ENCODE measurements around the gene PRG2.

The PRG2 gene

DNA sequence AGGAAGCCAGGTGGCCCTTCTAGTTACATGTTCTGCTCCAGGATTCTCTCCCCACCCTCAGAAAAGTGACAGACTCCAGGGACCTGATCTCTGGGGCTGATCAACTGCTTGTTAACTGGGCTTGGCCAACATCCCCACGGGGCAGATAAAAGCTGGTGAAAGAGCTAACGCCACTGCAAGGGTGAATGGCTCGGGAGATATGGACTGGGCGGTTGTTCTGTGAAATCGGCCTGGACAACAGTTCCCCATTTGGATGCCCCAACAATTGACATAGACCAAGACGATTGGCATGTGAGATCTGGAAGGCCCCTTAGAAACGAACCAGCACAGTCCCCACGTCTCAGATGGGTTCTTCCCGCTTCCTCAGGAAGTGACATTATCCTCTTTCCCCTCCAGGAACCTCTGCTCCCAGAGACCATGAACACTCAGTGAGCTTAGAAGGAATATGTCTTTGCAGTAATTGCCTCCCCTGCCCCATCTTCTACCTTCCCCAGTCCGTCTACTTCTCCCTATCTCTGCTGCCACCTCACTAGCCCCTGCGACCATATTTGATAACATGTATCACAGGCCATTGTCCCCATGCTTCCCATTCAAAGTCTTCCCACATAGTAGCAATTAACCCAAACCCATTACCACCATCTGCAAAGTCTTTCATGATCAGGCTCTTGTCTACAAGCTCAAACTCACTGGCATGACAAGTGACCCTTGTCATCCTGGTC, 5.6 kb upstream of the PRG2 start:
- DNase-seq: no peak

DNA sequence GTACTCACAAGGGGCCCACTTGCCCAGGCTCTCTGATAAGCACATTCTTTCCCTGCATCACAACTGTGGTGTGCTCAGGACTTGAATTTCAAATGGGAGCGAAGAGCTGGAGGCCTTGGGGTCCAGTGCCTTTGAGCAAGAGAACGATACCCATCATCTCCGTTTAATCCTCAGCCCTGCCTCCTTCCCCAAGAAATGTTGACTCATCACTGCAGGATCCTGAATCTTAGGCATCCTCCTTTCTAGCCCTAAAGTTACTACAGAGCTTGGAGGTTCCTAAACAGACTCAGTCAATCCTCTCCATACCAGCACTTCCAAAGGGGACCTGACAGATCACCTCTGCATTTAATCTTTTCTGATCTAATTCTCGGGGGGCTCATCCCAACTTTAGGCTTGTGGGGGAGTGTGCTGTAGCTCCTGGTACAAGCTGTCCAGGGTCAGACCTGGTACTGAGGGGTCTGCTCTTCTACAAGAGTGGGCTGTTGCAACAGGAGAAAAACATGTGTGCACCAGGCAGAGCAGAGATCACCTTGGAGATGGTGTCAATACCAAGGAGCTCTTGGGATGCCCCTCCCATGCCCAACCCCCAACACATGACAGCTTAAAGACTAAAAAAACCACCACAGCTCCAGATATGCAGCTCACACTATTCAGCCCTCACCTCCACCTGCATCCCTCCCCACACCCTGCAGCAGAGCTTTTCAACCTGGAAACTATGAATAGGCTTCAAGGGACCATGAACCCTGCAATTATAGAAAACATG, 3.9 kb upstream of the PRG2 start:
- DNase-seq: no peak

DNA sequence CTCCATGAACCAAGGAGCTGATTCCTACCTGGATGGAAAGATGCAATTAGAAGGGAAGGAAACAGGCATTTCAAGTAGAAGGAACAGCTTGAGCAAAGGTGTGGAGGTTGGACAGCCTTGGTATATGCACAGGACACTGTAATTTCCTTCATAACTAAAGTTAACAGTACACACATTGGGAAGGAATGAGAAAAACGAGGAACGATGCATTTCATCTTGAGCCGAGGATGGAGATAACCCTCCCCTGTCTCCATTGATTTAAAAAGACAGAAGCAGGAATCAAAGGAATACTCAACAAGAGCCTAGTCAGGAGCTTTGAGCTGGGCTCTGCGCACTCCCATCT, 2.3 kb upstream of the PRG2 start:
- DNase-seq: no peak

DNA sequence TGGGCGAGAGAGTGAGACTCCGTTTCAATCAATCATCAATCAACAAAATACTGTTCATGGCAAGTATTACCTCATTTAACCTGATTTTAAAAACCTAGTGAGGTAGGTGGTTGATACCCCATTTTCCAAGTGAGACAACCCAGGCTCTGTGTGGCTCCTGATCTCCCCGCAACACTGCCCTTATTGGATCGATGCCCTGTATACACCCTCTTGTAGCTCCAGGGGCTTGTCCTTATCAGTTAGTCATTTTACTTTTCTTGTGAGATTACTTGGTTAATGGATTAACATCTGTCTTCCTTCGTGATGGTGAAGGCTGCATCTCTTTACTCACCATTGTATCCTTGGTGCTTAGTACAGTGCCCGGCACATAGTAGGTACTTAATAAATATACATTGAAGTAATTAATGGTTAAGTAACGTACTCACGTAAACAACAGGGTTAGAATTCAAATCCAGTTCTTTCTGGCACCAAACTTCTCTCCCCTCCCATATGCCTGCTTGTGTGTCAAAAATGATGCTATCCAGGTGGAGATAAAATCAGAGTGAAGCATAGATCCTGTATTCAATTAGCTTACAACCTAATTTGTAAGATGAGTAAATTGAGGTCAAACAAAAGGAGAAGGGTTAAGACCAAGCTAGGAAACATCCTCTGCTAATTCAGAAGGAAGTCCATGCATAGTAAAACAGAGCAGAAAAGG, 1.8 kb upstream of the PRG2 start:
- no peak for DNase-seq

DNA sequence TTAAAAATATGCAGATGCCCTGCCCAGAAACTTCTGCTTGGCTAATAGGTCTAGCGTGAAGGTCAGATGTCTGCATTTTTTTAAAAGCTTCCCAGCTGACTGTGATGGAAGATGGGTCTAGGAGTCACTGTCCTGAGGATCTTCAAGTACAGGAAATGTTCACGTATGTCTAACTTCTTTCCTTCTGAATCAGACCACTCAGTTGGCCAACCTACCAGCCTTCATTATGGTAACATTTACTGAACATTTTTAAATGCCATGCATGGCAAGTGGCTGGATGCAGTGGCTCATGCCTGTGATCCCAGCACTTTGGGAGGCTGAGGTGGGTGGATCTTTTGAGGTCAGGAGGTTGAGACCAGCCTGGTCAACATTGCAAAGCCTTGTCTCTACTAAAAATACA, 1.1 kb upstream of the PRG2 start:
- DNase-seq: no peak

DNA sequence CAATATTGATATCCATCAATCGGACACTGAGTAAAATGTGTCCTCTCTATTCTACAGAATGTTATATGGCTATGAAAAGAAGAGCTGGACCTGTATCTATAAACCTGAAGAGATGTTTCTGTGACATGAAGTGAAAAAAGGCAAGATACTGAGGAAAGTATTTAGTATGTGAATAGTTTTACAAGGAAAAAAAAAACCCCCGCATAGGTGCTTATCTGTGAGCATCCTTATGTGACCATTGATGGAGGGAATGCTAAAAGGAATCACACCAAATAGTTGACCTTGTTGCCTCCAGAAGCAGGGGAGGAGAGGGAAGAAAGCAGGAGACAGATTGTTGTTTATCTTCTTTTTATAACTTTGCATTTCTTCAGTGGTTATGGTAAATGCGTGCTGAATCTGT, 661 bp upstream of the PRG2 start:
- DNase-seq: no peak

DNA sequence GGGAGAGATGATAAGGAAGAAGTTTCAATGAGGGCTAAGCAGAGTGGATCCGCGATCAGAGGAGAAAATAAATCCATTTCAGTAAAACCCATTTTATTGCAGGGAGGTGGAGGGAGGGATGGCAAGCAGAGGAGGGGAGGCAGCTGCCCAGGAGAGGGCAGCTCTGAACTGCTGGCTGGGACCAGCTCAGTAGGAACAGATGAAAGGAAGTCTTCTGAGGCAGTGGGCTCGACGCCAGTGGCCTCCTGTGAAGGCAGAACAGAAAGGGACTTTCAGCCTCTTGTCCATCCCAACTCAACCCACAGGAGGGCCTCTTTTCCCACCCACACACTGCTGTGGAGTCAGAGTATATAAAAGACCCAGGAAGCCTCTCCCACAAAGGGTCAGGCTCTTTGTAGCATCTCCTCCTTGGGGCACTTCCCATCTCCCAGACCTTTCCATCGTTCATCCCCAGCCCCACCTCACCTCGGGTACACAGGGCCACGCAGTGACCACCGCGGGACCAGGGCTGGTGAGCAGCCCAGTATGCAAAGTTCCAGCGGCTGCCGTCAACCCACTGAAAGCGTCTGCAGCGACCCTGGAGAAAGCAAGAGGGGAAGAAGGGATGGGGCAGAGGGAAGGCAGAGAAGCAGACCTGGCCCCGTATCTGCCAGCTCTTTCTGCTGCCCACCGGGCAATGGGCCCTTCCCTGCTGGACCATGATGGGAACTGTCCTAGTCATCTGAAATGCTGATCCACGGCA, 3.0 kb downstream of the PRG2 start:
- no peak for DNase-seq

DNA sequence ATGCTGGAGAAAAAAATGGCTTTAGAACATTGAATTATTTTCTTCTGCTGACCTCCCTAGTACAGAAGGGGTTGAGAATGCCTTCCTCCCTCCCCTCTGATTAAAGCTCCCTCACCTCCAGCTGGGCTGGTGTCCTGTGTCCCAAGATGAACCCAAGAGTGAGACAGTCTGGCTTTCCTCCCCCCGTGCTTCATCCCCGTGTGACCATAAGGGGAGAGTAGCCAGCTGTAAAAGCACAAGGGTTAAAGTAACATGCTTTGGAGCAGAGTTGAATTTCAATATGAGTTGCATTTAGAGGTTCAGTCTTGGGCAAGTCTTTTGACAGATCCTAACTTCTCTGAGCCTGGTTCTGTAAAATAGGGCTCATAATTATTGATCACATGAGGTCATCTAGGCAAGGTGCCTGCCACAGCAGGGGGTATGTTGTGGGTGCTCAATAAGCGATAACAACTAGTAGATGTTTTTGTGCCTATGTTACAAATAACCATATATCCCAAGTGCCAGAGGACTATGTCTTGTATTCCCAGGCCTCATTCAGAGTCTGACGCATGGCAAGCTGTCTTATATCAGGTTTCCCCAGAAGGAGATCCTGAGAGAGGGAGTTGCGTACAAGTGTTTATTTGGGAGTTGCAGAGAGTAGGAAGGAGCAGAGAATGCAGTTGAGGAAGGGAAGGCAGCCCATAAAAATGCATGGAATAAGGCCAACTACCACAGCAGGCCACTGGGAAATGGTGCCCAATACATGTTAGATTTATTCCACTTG, 4.1 kb downstream of the PRG2 start:
- no peak for DNase-seq

DNA sequence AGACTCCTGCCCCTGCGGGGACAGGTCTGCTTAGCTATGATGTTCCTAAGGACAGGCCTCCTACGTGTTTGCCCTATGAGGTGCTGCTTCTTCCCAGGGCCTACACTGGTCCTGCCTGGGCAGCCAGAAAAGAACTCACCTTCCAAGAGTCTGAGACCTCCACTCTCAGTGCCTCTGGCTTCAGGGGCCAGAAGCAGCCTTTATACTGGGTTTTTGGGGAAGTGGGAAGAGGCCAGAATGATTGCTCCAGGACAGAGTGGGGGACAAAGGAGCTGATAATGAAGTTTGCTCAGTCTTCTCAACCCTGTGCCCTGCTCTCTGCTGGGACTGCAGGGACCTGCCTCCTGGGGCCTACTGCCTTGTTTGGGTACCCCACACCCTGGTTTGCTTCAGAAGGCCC, 9.5 kb downstream of the PRG2 start, which contains the start of gene PRG3:
PRG3 (minus strand) TSS at position 176 of the 400 bp plus-strand sequence. CDS start 442 bp downstream, outside the sequence.
- DNase-seq: no peak

DNA sequence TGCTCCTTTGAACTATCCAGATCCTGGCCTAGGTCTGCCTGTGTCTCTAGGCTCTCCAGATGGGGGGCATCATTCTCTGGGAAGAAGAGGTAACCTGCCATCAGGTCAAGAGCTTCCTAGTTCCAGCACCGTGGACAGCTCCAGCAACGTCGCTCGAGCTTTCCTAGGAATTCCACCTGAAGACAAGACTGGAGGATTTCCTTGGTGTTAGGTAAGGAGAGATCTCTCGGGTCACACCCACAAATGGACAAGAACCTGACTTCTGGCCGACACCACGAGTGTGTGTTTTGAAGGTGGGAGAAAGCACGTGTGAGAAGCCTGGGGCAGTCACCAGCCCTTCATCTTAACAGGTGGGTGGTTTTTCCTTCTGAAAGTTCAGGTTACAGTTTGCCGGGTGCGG, 10.7 kb downstream of the PRG2 start:
- no peak for DNase-seq

DNA sequence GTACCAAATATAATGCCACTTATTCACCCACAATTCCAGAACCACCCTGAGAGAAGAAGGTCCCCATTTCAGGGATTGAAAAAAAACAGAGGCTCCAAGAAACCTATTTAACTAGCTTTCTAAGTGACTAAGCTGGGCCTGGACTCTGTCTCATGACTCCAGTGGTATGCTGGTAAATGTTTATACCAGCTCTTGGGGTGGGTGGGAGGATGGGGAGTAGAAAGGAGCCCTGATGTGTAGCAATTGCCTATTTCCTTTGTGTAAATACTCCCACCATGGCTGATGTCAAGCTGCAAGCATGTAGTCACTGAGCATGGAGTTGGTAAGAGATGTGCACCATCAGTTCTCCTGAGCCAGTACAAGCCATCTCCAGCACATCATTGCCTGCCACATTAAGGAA, 12.3 kb downstream of the PRG2 start:
- DNase-seq: no peak

DNA sequence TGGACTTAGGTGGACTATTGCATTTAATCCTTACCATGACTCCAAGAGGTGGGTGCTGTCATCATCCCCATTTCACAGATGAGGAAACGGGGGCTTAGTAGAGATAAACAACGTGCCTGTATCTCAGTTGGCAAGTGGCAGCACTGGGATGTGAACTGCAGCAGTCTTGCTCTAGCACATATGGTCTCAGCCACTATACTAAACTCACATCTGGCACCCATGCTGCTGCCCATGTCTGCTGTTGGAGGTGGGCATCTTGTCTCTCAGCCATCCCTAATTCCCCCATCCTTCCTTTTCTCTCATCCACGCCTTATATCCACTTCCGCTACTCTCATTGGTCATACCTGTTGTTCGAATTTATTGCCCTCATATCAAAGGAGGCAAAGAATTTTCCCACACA, 13.3 kb downstream of the PRG2 start:
- no peak for DNase-seq

DNA sequence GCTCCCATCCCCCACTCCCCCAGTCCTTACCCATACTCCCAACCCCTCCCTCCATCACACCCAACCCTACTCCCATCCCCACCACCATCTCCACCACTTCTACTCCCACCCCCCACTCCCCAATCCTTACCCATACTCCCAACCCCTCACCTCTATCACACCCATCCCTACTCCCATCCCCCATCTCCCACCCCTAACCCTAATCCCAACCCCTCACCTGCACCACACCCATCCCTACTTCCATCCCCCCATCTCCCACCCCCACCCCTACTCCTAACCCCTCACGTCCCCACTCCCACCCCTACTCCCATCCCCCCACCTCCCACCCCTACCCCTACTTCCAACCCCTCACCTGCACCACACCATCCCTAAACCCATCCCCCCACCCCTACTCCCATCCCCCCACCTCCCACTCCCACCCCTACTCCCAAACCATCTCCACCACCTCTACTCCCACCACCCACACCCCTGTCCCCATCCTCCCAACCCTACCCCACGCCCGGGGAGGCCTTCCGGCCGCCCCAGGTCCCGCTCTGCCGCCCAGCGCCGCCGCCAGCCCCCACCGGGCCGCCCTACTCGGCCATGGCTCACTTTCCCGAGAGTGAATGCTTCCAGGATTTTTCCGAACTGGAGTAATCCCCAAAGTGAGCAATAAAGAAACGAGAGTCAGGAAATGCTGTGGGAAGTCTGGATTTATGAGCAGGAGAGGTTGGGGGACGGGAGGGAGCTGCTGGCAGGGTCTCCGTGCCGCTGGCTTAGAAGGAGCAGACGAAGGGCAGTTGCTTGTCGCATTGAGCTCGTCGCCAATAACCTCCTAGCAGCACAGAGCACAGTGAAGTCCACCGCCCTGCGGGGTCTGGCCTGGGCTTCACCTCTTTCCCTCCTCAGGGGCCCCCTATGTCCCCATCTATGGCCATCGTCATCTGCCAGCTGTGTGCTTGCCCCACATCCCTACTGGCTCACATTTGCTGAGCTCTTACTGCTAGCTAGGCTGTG, 14.1 kb downstream of the PRG2 start:
- DNase-seq: no peak

DNA sequence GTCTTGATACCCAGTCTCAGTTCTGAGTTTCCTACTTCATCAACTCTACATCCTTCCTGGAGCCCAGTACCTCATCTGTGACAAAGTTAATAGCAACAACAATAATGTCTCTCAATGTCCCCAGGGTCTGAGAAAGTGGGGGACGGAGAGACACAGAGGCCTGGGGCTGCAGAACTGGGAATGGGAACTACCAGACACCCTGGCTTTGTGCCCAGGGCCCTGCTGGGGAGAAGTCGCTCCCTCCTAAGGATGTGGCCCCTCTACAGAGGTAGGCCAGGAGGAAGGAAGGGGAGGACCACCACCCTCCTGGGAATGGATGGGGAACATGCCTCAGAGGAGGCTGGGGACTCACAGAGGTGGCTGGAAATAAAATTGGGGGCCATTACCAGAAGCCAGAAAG, 15.0 kb downstream of the PRG2 start:
- no peak for DNase-seq

DNA sequence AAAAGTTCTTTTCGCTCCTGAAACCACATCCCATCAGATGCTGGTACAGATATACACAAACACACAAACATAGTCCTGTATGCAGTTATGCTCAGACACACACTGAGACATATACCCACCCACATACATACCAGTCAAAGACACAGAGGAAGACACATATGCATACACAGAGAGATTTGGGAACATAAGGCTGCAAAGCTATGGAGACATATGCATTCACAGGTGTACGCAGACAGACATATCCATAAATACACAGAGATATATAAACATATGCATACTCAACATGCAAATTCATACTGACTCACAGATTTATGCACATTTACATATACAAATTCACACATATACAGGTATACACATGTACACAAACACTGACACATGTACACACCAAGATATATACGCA, 15.5 kb downstream of the PRG2 start:
- no peak for DNase-seq

DNA sequence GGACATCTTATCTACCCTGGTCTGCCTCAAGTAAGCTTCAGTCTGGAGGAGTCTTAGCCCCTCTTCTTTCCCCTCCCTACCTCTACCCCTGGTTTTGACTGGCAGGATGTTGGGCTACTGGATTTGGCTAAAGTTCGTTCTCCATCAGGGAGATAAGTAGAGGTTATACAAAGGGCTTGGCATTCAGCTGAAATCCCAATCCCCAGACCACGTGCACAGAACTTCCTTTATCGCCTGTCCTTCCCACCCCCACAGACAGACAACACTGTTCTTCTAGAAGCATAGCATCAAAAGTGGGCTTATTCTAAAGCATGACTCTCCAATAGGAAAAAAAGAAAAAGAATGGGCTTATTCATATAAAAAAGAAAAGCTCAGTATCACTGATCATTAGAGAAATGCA, 17.3 kb downstream of the PRG2 start:
- DNase-seq: no peak

DNA sequence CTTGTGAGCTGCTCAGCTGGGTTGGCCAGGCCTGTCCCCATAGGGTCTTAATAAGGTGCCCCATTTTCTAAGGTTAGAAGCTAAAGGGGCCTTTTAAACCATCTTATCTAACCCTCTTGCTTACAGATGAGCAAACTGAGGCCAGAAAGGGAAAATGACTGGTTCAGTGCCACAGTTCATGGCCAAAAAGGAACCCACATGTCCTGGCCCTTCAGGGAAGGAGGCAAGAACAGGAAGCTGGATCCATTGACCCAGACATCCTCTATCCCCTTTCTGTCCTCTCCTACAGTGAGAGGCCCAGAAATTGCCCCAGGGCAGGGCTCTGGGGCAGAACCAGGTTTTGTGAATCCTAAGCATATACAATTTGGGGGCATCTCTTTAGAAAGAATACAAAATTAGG, 19.5 kb downstream of the PRG2 start:
- DNase-seq: no peak

DNA sequence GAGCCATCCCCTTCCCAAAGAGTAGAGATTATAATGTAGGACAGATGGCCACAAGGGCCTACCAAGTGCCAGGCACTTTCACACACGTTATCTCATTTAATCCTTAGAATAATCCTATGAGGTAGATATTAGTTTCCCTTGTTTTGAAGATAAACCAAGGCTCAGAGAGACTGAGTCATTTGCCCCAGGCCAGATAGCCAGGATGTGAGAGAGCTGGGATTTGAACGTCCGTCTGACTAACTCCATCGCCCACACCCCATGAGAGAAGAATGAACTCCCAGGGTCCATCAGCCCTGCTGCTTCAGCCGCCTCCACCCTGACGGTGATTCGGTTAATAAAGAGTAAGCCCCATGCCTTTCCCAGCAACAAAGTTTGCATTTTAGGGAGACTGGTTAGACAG, 20.2 kb downstream of the PRG2 start:
- no peak for DNase-seq

DNA sequence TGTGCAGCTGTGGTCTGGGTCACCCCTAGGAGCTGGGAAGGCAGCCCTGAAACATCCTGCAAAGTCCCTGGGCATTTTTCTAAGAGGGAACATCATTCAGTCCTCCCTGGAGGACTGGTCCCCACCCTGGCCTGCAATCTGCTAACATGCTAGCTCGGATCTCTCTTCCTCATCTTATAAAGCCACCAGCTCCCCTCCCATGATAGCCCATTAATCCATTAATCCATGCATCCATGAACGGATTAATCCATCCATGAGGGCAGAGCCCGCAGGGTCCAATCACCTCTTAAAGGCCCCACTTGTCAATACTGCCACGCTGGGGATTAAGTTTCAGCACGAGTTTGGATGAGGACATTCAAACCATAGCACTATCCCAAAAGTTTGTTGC, 21.6 kb downstream of the PRG2 start:
- DNase-seq: no peak

DNA sequence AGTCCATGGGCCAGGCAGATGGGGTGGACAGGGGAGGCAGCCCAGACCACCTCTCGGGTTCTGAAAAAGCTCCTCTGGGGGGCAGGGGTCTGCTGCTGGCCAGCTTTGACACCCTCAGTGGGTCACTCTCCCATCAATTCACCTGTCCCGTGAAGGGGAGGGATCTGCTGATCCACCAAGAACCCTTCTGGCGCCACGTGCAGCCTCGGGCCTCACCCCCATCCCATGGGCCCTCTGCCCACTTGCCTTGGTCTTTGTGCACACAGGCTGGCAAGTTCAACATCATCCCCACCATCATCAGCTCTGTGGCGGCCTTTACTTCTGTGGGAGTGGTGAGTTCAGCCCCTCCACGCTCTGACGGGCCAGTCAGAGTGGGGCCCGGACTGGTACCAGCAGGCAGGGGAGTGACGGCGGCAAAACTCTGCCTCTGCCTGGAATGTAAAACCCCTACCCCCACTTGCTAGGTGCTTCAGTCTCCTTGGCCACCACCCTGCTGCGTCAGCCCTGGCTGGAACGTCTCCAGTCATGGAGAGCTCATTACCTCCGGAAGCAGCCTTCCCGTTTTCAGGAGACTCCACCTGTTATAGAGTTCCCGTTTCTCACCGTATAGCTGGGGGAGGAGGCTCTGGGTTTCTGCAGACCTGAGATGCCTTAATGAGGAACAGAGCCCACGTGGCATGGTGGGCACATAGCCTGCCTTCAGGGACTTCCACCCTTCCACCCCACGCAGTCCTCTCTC, 22.2 kb downstream of the PRG2 start:
- no peak for DNase-seq
